KOPT-K1 (cell line): ENCODE data around the gene OTOA.
A peak's percentile ranks its signal among the peaks of the same experiment; 100 is the strongest.
"Not testable (repeated sequence)": the region's sequence is repeated elsewhere in the genome, so short reads cannot be mapped to it uniquely, and the experiment has no call there.

Experiments used
- H3K27ac ChIP-seq: fragments of 200-600 bp; sonication (generic); 2 replicates; pipeline ENCODE4 v1.5.1; 2016; ENCODE audit warnings: antibody characterized with exemption, mild to moderate bottlenecking, low read depth, low read length; ENCODE audit not compliant: poor library complexity, severe bottlenecking
- H3K36me3 ChIP-seq: fragments of 200-600 bp; sonication (generic); 2 replicates; pipeline ENCODE4 v1.5.1; 2017; ENCODE audit warnings: antibody characterized with exemption, mild to moderate bottlenecking, low read length, moderate library complexity; ENCODE audit not compliant: insufficient read depth
- H3K9me3 ChIP-seq: fragments of 200-600 bp; sonication (generic); 2 replicates; pipeline ENCODE4 v1.5.1; 2017; ENCODE audit warnings: antibody characterized with exemption, low read length, mild to moderate bottlenecking; ENCODE audit not compliant: insufficient read depth, poor library complexity, severe bottlenecking

The OTOA gene

DNA sequence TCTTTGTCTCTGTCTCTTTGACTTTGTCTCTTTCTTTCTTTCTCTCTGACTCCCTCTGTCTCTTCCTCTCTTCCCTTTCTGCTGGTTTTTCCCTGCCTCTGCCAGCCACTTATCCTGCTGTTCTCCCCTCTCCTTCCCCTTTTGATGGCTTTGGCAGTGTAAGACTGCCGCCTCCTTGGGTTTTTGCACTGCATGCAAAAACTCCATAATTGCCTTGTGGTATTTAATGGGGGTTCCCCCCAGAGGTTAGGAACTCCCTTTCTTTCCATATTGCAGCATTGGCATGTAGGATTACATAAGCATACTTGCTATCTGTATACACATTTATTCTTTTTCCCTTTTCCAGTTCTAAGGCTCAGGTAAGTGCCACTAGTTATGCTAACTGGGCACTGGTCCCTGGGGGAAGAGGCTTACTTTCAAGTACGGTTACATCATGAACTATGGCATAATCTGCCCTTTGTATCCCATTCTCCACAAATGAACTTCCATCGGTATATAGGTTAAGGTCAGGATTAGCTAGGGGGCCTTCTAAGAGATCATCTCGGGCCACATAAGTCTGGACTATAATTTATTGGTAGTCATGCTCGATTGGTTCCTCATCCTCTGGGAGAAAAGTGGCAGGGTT lies 31.7 kb upstream of the OTOA start:
- H3K36me3 ChIP-seq = peaks cover 59% of the 10 kb centered on the region
- H3K9me3 ChIP-seq, H3K27ac ChIP-seq: not testable (repeated sequence)

DNA sequence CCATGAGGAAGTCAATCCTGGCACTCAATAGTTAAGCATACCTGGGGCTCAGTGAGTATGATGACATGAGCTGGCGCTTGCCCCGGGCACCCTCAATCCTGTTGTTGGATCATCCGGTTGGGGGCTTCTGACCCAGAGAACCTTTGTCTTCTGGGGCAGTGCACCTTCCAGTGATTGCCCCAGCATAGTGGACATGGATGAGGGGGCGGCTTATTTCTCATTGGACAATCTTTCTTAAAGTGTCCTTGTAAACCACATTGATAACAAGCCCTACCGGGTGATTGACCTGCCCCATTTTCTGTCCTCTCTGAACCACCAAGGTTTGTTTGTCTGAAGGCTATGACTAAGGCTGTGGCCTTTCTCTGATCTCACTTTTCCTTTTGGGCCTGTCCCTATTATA lies 29.6 kb upstream of the OTOA start:
- peaks cover 5% of the 10 kb centered on the region for H3K9me3 ChIP-seq
- H3K36me3 ChIP-seq = peaks cover 39% of the 10 kb centered on the region

DNA sequence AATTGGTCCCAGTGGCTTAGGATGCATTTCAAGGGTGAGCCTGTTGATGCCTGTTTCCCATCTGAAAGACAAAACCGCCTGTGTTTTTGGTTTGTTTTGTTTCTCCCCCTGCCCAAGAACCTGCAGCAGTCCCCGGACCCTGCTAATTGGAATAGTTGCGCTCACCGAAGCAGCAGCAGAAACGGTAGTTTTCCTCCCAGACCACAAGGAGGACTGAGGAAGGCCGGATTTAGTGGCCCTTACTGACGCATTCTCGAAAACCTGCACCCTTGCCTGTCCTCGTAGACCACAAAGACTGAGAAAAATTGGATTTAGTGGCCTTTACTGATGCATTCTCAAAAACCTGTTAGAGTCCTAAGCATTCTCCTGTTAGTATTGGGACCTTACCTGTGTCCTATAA lies 28.1 kb upstream of the OTOA start:
- not testable (repeated sequence) for H3K9me3 ChIP-seq, H3K27ac ChIP-seq
- H3K36me3 ChIP-seq = peaks cover 29% of the 10 kb centered on the region; the same call in 1 of the 2 replicates

More for the DNA sequence above, 29.6 kb upstream of the OTOA start:
- H3K27ac ChIP-seq = no peak overlapping the region

DNA sequence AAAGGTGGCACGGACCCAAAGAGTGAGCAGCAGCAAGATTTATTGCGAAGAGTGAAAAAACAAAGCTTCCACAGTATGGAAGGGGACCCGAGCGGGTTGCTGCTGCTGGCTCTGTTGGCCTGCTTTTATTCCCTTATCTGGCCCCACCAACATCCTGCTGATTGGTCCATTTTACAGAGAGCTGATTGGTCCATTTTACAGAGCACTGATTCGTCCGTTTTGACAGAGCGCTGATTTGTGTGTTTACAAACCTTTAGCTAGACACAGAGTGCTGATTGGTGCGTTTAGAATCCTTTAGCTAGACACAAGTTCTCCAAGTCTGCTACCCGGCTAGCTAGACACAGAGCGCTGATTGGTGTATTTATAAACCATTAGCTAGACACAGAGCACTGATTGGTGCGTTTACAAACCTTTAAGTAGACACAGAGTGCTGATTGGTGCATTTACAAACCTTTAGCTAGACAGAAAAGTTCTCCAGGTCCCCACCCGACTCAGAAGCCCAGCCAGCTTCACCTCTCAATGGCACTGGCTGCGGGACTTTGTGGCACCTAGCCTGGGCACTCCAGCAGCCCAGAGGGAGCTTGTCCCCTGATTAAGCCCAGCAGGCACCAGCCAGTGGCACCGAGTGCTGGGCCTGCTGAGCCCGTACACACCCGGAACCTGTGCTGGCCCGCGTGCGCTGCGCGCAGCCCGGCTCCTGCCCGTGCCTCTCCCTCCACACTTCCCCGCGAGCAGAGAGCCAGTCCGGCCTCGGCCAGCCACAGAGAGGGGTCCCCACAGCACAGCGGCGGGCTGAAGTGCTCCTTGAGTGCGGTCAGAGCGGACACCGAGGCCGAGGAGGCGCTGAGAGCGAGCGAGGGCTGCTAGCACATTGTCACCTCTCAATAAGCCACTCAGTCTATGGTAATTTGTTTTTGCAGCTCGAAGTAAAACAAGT lies 26.5 kb upstream of the OTOA start:
- no peak overlapping the region for H3K27ac ChIP-seq
- no peaks in the 10 kb centered on the region for H3K9me3 ChIP-seq
- peaks cover 29% of the 10 kb centered on the region; the same call in 1 of the 2 replicates for H3K36me3 ChIP-seq

GRCh38 chr16:21638573-21638975 lies 25.2 kb upstream of the OTOA start:
- no peak overlapping the region for H3K27ac ChIP-seq
- H3K9me3 ChIP-seq = no peaks in the 10 kb centered on the region
- peaks cover 23% of the 10 kb centered on the region; the same call in 1 of the 2 replicates for H3K36me3 ChIP-seq

DNA sequence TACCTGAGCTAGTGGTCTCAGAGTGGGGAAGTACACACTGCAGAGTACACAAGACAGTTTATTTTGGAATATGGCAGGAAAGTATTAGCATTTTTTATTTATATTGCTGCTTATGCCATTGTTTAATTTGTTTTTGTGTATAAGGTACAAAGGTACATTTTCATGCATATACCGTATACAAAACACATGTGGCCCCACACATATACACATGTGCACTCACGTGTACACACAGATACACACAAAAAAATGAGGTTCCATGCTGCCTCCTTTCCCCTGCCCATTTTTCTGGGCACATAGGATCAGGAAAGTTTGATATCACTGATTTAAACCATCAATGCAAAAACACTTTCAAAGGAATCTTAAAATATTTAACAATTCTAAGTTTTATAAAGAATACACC lies 24.3 kb upstream of the OTOA start:
- Histone ChIP-seq H3K9me3 (no peaks in the 10 kb centered on the region), H3K27ac (no peak overlapping the region), H3K36me3 (peaks cover 15% of the 10 kb centered on the region; the same call in 1 of the 2 replicates)

GRCh38 chr16:21641916-21642315 lies 21.9 kb upstream of the OTOA start:
- Histone ChIP-seq H3K36me3 (no peaks in the 10 kb centered on the region), H3K27ac (no peak overlapping the region), H3K9me3 (no peaks in the 10 kb centered on the region)

GRCh38 chr16:21642861-21643260 lies 20.9 kb upstream of the OTOA start:
- Histone ChIP-seq H3K36me3 (no peaks in the 10 kb centered on the region), H3K9me3 (no peaks in the 10 kb centered on the region), H3K27ac (no peak overlapping the region)

DNA sequence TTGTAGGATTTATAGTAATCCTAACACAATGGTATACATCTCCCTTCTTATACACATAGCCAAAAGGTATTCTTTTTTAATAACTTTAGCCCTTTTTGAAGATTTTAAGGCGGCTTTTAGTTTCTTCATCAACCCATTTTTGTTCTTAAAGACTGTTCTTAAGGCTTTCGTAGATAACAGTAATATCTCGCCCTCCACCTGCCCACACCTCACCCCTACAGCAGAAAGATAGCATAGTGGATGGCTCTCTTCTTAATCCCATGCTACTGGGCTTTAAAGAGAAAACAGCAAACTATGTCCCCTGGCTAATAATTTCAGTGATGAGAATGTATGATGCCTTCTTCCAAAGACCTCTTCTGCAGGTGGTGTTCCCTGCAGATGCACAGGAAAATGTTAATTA lies 20.0 kb upstream of the OTOA start:
- Histone ChIP-seq H3K36me3 (peaks cover 5% of the 10 kb centered on the region; the same call in 1 of the 2 replicates), H3K9me3 (no peaks in the 10 kb centered on the region), H3K27ac (peak overlapping the region; percentile 86)

GRCh38 chr16:21644674-21645073 lies 19.1 kb upstream of the OTOA start:
- Histone ChIP-seq H3K27ac (peak overlapping the region; percentile 86), H3K36me3 (peaks cover 11% of the 10 kb centered on the region; the same call in 1 of the 2 replicates), H3K9me3 (no peaks in the 10 kb centered on the region)

DNA sequence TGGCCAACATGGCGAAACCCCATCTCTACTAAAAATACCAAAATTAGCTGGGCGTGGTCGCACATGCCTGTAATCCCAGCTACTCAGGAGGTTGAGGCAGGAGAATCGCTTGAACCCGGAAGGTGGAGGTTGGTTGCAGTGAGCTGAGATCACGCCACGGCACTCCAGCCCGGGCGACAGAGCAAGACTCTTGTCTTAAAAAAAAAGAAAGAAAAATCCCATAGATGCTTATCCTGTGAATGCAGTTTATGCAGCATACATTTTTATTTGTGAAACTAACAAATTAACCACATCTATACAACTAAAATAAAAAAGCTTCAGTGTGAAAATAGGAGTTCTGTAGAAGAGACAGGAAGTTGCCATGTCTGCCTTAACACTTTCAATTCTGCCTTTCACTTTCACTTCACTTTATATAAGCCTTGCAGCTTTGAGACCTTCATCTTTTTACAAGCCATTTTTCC lies 18.5 kb upstream of the OTOA start:
- peak overlapping the region; percentile 86 for H3K27ac ChIP-seq
- peaks cover 11% of the 10 kb centered on the region; the same call in 1 of the 2 replicates for H3K36me3 ChIP-seq

DNA sequence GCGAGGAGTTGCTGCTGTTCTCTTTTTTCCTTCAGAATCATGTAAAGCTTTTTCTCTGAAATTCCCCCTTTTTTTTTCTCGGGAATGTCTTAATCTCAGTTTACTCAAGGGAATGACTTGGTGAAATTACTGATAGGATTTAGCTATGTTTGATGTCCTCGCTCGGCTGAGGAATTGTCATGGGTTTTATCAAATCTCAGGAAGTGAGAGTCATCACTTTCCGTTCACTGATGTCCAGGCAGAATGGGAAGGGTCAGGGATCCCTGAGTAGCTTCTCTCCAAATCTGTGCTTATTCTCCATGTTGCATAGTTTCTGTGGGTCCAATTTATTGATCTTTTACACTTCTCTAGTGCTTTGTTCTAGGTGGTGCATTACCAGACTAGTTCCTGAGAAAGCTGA lies 17.7 kb upstream of the OTOA start:
- Histone ChIP-seq H3K9me3 (no peaks in the 10 kb centered on the region), H3K27ac (peak overlapping the region; percentile 86), H3K36me3 (peaks cover 11% of the 10 kb centered on the region; the same call in 1 of the 2 replicates)

More for the DNA sequence above, 18.5 kb upstream of the OTOA start:
- H3K9me3 ChIP-seq = no peaks in the 10 kb centered on the region

- H3K9me3 ChIP-seq = no peaks in the 10 kb centered on the region
- peaks cover 11% of the 10 kb centered on the region; the same call in 1 of the 2 replicates for H3K36me3 ChIP-seq
- peak overlapping the region; percentile 86 for H3K27ac ChIP-seq
These were observed 16.8 kb upstream of the OTOA start for GRCh38 chr16:21646721-21647561.

GRCh38 chr16:21647562-21648164 lies 16.1 kb upstream of the OTOA start:
- Histone ChIP-seq H3K27ac (peak overlapping the region; percentile 86), H3K9me3 (no peaks in the 10 kb centered on the region), H3K36me3 (peaks cover 11% of the 10 kb centered on the region; the same call in 1 of the 2 replicates)
